Measurements from ENCODE around the gene LDAH. TPM values are rescaled to one million over a fixed set of nuclear protein-coding genes. Genes with fewer than 3 reads are reported as not detected.

Gene LDAH
- total RNA-seq, 1 donor from 2014 or later, result 18.3 TPM

- Histone ChIP-seq H3K4me1 (peaks cover 17% of the 10 kb centered on the region), H3K4me3 (no peak overlapping the region), H3K27ac (no peak overlapping the region), H3K36me3 (no peaks in the 10 kb centered on the region), H3K27me3 (ENCODE audit: low read depth) (peaks cover 64% of the 10 kb centered on the region), H3K9me3 (no peaks in the 10 kb centered on the region)
- no peak for ATAC-seq
- DNase-seq, result peak; percentile 28
- intact Hi-C loops (cut with DNase I), result no loop called here
- no peak for TF ChIP-seq CTCF (IDR thresholded peaks at IDR 0.05)
These were observed 160.5 kb downstream of the LDAH start for GRCh38 chr2:20662308-20662937.

GRCh38 chr2:20661421-20662307 lies 161.2 kb downstream of the LDAH start:
- DNase-seq, result peak; percentile 67
- ATAC-seq, result peak; percentile 82 to 88
- Histone ChIP-seq H3K36me3 (no peaks in the 10 kb centered on the region), H3K4me3 (no peak overlapping the region), H3K9me3 (no peaks in the 10 kb centered on the region), H3K4me1 (peaks cover 16% of the 10 kb centered on the region), H3K27ac (no peak overlapping the region), H3K27me3 (ENCODE audit: low read depth) (peaks cover 59% of the 10 kb centered on the region)
- peak; percentile 97 for TF ChIP-seq CTCF (IDR thresholded peaks at IDR 0.05)
- intact Hi-C loops (cut with DNase I), result no loop called here

GRCh38 chr2:20660506-20661420 lies 162.1 kb downstream of the LDAH start:
- H3K9me3 ChIP-seq, result no peaks in the 10 kb centered on the region
- no peaks in the 10 kb centered on the region for H3K36me3 ChIP-seq
- ATAC-seq, result peak in 1 of 2 donors; percentile 44
- no peak for TF ChIP-seq CTCF (IDR thresholded peaks at IDR 0.05)
- intact Hi-C loops (cut with DNase I), result no loop called here
- peak; percentile 44 for DNase-seq
- H3K4me3 ChIP-seq, result no peak overlapping the region
- H3K27ac ChIP-seq, result no peak overlapping the region
- H3K27me3 ChIP-seq (ENCODE audit: low read depth), result peaks cover 50% of the 10 kb centered on the region
- peaks cover 7% of the 10 kb centered on the region for H3K4me1 ChIP-seq

GRCh38 chr2:20657522-20658235 lies 165.2 kb downstream of the LDAH start:
- TF ChIP-seq CTCF (IDR thresholded peaks at IDR 0.05), result no peak
- intact Hi-C loops (cut with DNase I), result no loop called here
- no peaks in the 10 kb centered on the region for H3K4me1 ChIP-seq

More at GRCh38 chr2:20657522-20658235, 165.2 kb downstream of the LDAH start:
- H3K27me3 ChIP-seq (ENCODE audit: low read depth), result peaks cover 19% of the 10 kb centered on the region
- H3K4me3 ChIP-seq, result no peak overlapping the region
- H3K27ac ChIP-seq, result no peak overlapping the region
- ATAC-seq (no peak), DNase-seq (peak; percentile 20)
- no peaks in the 10 kb centered on the region for H3K9me3 ChIP-seq
- no peaks in the 10 kb centered on the region for H3K36me3 ChIP-seq
